Astrocyte (in vitro differentiated cells and primary cell): ENCODE results near the gene ZNF835. TPM values are rescaled to one million over a fixed set of nuclear protein-coding genes. Genes with fewer than 3 reads are reported as not detected.

ENCODE experiments used
- DNase-seq: peaks from one replicate; pipeline ENCODE4 v3.0.0-alpha.2; 2010; ENCODE audit warnings: low read depth
- FAIRE-seq: peaks from 2 replicates; lab custom pipeline; 2011; peaks lifted over from hg19 to GRCh38; lab: Jason Lieb, UNC
- H2AFZ ChIP-seq: 2 replicates; pipeline ENCODE4 v1.6.0; 2012; ENCODE audit warnings: low read depth, low read length, inconsistent platforms
- H3K27ac ChIP-seq: 2 replicates; pipeline ENCODE4 v1.5.1; 2011; ENCODE audit warnings: low read depth, low read length, inconsistent platforms
- H3K27me3 ChIP-seq: 2 replicates; pipeline ENCODE4 v1.6.0; 2011; ENCODE audit warnings: low read length, inconsistent platforms; ENCODE audit not compliant: insufficient read depth
- H3K36me3 ChIP-seq: 2 replicates; pipeline ENCODE4 v1.5.1; 2011; ENCODE audit warnings: low read length, inconsistent platforms; ENCODE audit not compliant: insufficient read depth
- H3K4me1 ChIP-seq: 2 replicates; pipeline ENCODE4 v1.5.1; 2011; ENCODE audit warnings: low read length, inconsistent platforms; ENCODE audit not compliant: insufficient read depth
- H3K4me2 ChIP-seq: 2 replicates; pipeline ENCODE4 v1.6.0; 2012; ENCODE audit warnings: low read length, inconsistent platforms
- H3K4me3 ChIP-seq: 2 replicates; pipeline ENCODE4 v1.5.1; 2011; ENCODE audit warnings: low read depth, mild to moderate bottlenecking, low read length, inconsistent platforms; ENCODE audit not compliant: insufficient read depth
- H3K79me2 ChIP-seq: 2 replicates; pipeline ENCODE4 v1.6.0; 2012; ENCODE audit warnings: mild to moderate bottlenecking, low read length, inconsistent platforms; ENCODE audit not compliant: insufficient read depth
- H3K9ac ChIP-seq: 2 replicates; pipeline ENCODE4 v1.6.0; 2012; ENCODE audit warnings: mild to moderate bottlenecking, low read length, inconsistent platforms
- H3K9me3 ChIP-seq: 2 replicates; pipeline ENCODE4 v1.5.1; 2012; ENCODE audit warnings: low read depth, mild to moderate bottlenecking, low read length, inconsistent platforms; ENCODE audit not compliant: insufficient read depth
- H4K20me1 ChIP-seq: 2 replicates; pipeline ENCODE4 v1.6.0; 2012; ENCODE audit warnings: low read length, inconsistent platforms; ENCODE audit not compliant: insufficient read depth
- H3K27ac Mint-ChIP-seq: one replicate; pipeline ENCODE4 v1.8.0; 2021; ENCODE audit warnings: mild to moderate bottlenecking, mixed read lengths; ENCODE audit not compliant: unreplicated experiment
- H3K27me3 Mint-ChIP-seq: one replicate; pipeline ENCODE4 v1.8.0; 2021; ENCODE audit warnings: low read depth, mixed read lengths; ENCODE audit not compliant: unreplicated experiment
- H3K36me3 Mint-ChIP-seq: one replicate; pipeline ENCODE4 v1.8.0; 2021; ENCODE audit warnings: low read depth, mixed read lengths; ENCODE audit not compliant: unreplicated experiment
- H3K4me1 Mint-ChIP-seq: one replicate; pipeline ENCODE4 v1.8.0; 2021; ENCODE audit warnings: low read depth, mixed read lengths; ENCODE audit not compliant: unreplicated experiment
- H3K4me3 Mint-ChIP-seq: one replicate; pipeline ENCODE4 v1.8.0; 2021; ENCODE audit warnings: mild to moderate bottlenecking, moderate library complexity, mixed read lengths; ENCODE audit not compliant: unreplicated experiment
- H3K9me3 Mint-ChIP-seq: one replicate; pipeline ENCODE4 v1.8.0; 2021; ENCODE audit warnings: mild to moderate bottlenecking, mixed read lengths; ENCODE audit not compliant: unreplicated experiment
- EZH2 ChIP-seq: IDR thresholded peaks from 2 replicates; pipeline ENCODE4 v1.6.1; 2012; ENCODE audit warnings: mild to moderate bottlenecking, low read length, inconsistent platforms; ENCODE audit not compliant: insufficient read depth
- total RNA-seq: library from RNA; stranded (reverse); gene quantifications from 2 replicates; pipeline ENCODE4 v1.2.1, GENCODE V29; 2021
- TF ChIP-seq, protein P1 (sequence below): IDR thresholded peaks from 2 replicates; pipeline ENCODE4 v1.5.1; 2011; ENCODE audit warnings: low read depth, mild to moderate bottlenecking, inconsistent platforms, low read length, moderate library complexity; ENCODE audit not compliant: insufficient read depth

ZNF835 gene
- total RNA-seq, 1 donor from 2014 or later: not detected

DNA sequence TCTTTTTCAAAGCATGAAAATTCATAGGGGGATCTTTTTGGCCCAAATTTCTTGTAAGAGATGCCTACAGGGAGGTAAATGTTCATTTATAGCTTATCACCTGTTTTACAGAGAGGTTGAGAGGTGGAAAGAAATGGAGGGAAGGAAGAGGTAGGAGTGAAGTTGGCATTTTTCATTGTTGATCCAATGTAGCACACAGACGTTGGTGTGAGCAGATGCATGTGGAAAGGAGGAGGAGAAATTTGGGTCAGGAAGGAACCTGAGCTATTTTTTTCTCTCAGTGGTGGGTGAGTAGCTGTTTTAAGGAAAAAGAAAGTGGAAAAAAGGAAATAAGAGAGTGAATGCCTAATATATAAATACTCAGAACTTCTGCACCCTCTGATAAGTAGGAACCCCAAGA, 38.5 kb downstream of the ZNF835 start:
- Histone ChIP-seq H3K9me3 (peaks cover 15% of the 10 kb centered on the region), H3K4me3 (no peak overlapping the region), H3K9ac (no peak overlapping the region), H3K79me2 (no peaks in the 10 kb centered on the region), H3K27ac (no peak overlapping the region), H3K4me1 (no peaks in the 10 kb centered on the region), H3K36me3 (no peaks in the 10 kb centered on the region), H3K4me2 (no peak overlapping the region), H2AFZ (no peak overlapping the region), H4K20me1 (no peaks in the 10 kb centered on the region), H3K27me3 (no peaks in the 10 kb centered on the region)
- H3K27ac Mint-ChIP-seq: no peak overlapping the region
- DNase-seq: no peak
- TF ChIP-seq, protein P1, sequence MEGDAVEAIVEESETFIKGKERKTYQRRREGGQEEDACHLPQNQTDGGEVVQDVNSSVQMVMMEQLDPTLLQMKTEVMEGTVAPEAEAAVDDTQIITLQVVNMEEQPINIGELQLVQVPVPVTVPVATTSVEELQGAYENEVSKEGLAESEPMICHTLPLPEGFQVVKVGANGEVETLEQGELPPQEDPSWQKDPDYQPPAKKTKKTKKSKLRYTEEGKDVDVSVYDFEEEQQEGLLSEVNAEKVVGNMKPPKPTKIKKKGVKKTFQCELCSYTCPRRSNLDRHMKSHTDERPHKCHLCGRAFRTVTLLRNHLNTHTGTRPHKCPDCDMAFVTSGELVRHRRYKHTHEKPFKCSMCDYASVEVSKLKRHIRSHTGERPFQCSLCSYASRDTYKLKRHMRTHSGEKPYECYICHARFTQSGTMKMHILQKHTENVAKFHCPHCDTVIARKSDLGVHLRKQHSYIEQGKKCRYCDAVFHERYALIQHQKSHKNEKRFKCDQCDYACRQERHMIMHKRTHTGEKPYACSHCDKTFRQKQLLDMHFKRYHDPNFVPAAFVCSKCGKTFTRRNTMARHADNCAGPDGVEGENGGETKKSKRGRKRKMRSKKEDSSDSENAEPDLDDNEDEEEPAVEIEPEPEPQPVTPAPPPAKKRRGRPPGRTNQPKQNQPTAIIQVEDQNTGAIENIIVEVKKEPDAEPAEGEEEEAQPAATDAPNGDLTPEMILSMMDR: no peak
- no peak for TF ChIP-seq EZH2
- H3K36me3 Mint-ChIP-seq: peaks cover 6% of the 10 kb centered on the region
- no peak overlapping the region for H3K4me3 Mint-ChIP-seq
- H3K27me3 Mint-ChIP-seq: no peaks in the 10 kb centered on the region
- no peak for FAIRE-seq
- peaks cover 36% of the 10 kb centered on the region for H3K9me3 Mint-ChIP-seq
- no peaks in the 10 kb centered on the region for H3K4me1 Mint-ChIP-seq

DNA sequence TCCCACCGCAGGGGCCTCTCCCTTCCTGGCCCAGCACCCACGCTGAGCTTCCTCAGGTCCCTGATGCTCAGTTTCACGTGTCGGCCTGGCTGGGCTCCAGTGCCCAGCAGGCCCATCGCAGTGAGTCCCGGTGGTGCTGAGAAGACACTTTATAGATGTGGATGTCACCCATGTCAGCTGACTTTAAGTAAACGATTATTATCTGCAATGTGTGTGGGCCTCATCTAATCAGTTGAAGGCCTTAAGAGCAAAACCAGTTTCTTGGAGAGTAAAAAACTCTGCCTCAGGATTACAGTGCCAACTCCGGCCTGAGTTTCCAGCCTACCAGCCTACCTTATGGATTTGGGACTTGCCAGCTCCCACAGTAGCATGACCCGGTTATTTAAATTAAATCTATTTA, 45.8 kb downstream of the ZNF835 start:
- no peak for DNase-seq
- H3K27ac Mint-ChIP-seq: no peak overlapping the region
- Histone ChIP-seq H3K27me3 (no peaks in the 10 kb centered on the region), H3K27ac (no peak overlapping the region), H3K4me1 (no peaks in the 10 kb centered on the region), H4K20me1 (no peaks in the 10 kb centered on the region), H3K4me2 (no peak overlapping the region), H3K9ac (no peak overlapping the region), H3K79me2 (no peaks in the 10 kb centered on the region), H3K4me3 (no peak overlapping the region), H2AFZ (no peak overlapping the region), H3K9me3 (peaks cover 33% of the 10 kb centered on the region), H3K36me3 (peaks cover 5% of the 10 kb centered on the region)
- H3K4me1 Mint-ChIP-seq: no peaks in the 10 kb centered on the region
- peaks cover 52% of the 10 kb centered on the region for H3K36me3 Mint-ChIP-seq
- no peak for FAIRE-seq
- TF ChIP-seq EZH2: no peak
- TF ChIP-seq, protein P1: no peak
- H3K4me3 Mint-ChIP-seq: no peak overlapping the region
- H3K9me3 Mint-ChIP-seq: peaks cover 45% of the 10 kb centered on the region
- H3K27me3 Mint-ChIP-seq: no peaks in the 10 kb centered on the region

DNA sequence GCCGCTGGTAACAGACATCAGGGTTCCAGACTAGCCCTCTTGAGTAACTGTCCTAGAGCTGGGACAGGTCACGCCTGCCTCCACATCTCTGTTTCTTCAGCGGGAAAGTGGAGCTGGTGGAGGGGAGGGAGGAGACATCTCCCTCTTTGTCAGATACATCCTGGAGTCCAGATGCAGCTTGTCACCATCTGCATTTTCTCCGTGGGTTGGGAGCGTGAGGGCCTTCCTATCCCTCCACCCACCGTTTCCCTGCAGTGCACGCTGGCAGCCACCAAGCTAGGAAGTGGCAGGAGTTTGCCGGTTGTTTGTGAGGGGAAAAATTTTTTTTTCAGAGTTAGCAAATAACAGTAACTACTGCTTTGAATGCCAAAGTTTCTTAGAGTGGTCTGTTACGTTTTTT, 48.6 kb downstream of the ZNF835 start:
- H3K4me1 Mint-ChIP-seq: no peaks in the 10 kb centered on the region
- Histone ChIP-seq H2AFZ (no peak overlapping the region), H3K4me3 (no peak overlapping the region), H3K9me3 (peaks cover 22% of the 10 kb centered on the region), H3K79me2 (no peaks in the 10 kb centered on the region), H3K27ac (no peak overlapping the region), H4K20me1 (peaks cover 5% of the 10 kb centered on the region), H3K9ac (no peak overlapping the region), H3K27me3 (no peaks in the 10 kb centered on the region), H3K4me1 (no peaks in the 10 kb centered on the region), H3K4me2 (no peak overlapping the region), H3K36me3 (peaks cover 5% of the 10 kb centered on the region)
- peaks cover 62% of the 10 kb centered on the region for H3K36me3 Mint-ChIP-seq
- peaks cover 37% of the 10 kb centered on the region for H3K9me3 Mint-ChIP-seq
- no peaks in the 10 kb centered on the region for H3K27me3 Mint-ChIP-seq
- DNase-seq (no peak), FAIRE-seq (no peak)
- H3K4me3 Mint-ChIP-seq: no peak overlapping the region
- no peak overlapping the region for H3K27ac Mint-ChIP-seq
- TF ChIP-seq, protein P1: no peak
- no peak for TF ChIP-seq EZH2
